GM12878 (cell line): Measurements from ENCODE around the gene ANAPC16. TPM values are rescaled to one million over a fixed set of nuclear protein-coding genes. Genes with fewer than 3 reads are reported as not detected.

Source experiments
- ATAC-seq: fragments of 200-7000 bp; cut with Tn5 transposase; 3 replicates; pipeline ENCODE4 v1.9.1; 2020; ENCODE audit warnings: mild to moderate bottlenecking, moderate library complexity
- BruUV-seq: library from RNA; stranded (reverse); fragments of 400-500 nt; replicated peaks from 2 replicates; lab custom pipeline; 2021; lab: Mats Ljungman, UMichigan
- CTCF ChIA-PET: fragments of 300-600 bp; sonication (Branson Sonifier 250); formaldehyde crosslinking; extraction: SDS; loops from one replicate; lab custom pipeline; 2021; ENCODE audit warnings: inconsistent platforms; lab: Yijun Ruan, JAX
- POLR2A ChIA-PET: fragments of 350-600 bp; formaldehyde crosslinking; extraction: SDS; loops from one replicate; lab custom pipeline; 2021; ENCODE audit warnings: inconsistent platforms; lab: Charles Lee
- RAD21 ChIA-PET: fragments of 300-600 bp; sonication (Branson Sonifier 250); formaldehyde crosslinking; loops from one replicate; lab custom pipeline; 2023; ENCODE audit warnings: antibody characterized with exemption; ENCODE audit not compliant: unreplicated experiment; lab: Charles Lee
- SMC1A ChIA-PET: fragments of 300-600 bp; sonication (Branson Sonifier 250); formaldehyde crosslinking; loops from one replicate; lab custom pipeline; 2023; ENCODE audit not compliant: unreplicated experiment, uncharacterized antibody; lab: Charles Lee
- DNase-seq: peaks from one replicate; pipeline ENCODE4 v3.0.0-alpha.2; 2011; ENCODE audit warnings: low read depth, low spot score
- FAIRE-seq: peaks from 3 replicates; lab custom pipeline; 2011; peaks lifted over from hg19 to GRCh38; lab: Jason Lieb, UNC
- H2AFZ ChIP-seq: 2 replicates; pipeline ENCODE4 v1.6.0; 2011; ENCODE audit warnings: low read depth, low read length, control low read depth; ENCODE audit not compliant: control insufficient read depth
- H3K27ac ChIP-seq: 2 replicates; pipeline ENCODE4 v1.5.1; 2011; ENCODE audit warnings: control low read depth; ENCODE audit not compliant: control insufficient read depth, insufficient read depth
- H3K27me3 ChIP-seq, 2 experiments: replicated peaks in 1 of 2; 2 replicates each; pipeline versions ENCODE4 v1.6.0 to v1.6.1; 2011; ENCODE audit warnings: low read length in 1 of 2; ENCODE audit not compliant: control insufficient read depth in 2 of 2, insufficient read depth in 2 of 2
- H3K36me3 ChIP-seq, 2 experiments: 2 replicates each; pipeline ENCODE4 v1.5.1; 2011; ENCODE audit warnings: low read length in 1 of 2; ENCODE audit not compliant: control insufficient read depth in 2 of 2, insufficient read depth in 2 of 2
- H3K4me1 ChIP-seq: 2 replicates; pipeline ENCODE4 v1.6.1; 2011; ENCODE audit warnings: mild to moderate bottlenecking, low read length, moderate library complexity, mixed read lengths; ENCODE audit not compliant: control insufficient read depth, insufficient read depth
- H3K4me2 ChIP-seq: 2 replicates; pipeline ENCODE4 v1.6.0; 2011; ENCODE audit warnings: control low read depth; ENCODE audit not compliant: control insufficient read depth, insufficient read depth
- H3K4me3 ChIP-seq: fragments of 200-600 bp; sonication (generic); 2 replicates; pipeline ENCODE4 v1.5.1; 2016
- H3K79me2 ChIP-seq: 2 replicates; pipeline ENCODE4 v1.6.0; 2011; ENCODE audit warnings: low read length; ENCODE audit not compliant: control insufficient read depth, insufficient read depth
- H3K9ac ChIP-seq: 2 replicates; pipeline ENCODE4 v1.8.0; 2011; ENCODE audit warnings: low read length, control low read depth, mixed read lengths; ENCODE audit not compliant: control insufficient read depth, insufficient read depth
- H3K9me3 ChIP-seq: replicated peaks from 3 replicates; pipeline ENCODE4 v1.5.1; 2011; ENCODE audit warnings: mild to moderate bottlenecking, low read length; ENCODE audit not compliant: control insufficient read depth, insufficient read depth
- H4K20me1 ChIP-seq: 2 replicates; pipeline ENCODE4 v1.6.0; 2011; ENCODE audit not compliant: control insufficient read depth, insufficient read depth
- BRCA1 ChIP-seq: IDR thresholded peaks from 2 replicates; pipeline ENCODE4 v1.6.1; 2011; ENCODE audit warnings: low read depth, low read length, improper control_type of control experiment
- CBX3 ChIP-seq: fragments of 200-600 bp; sonication (generic); IDR thresholded peaks from 2 replicates; pipeline ENCODE4 v1.6.1; 2016; ENCODE audit warnings: low read depth, borderline replicate concordance
- EED ChIP-seq: sonication (generic); IDR thresholded peaks from 2 replicates; pipeline ENCODE4 v1.6.1; 2016; ENCODE audit warnings: antibody characterized with exemption, low read depth
- ELK1 ChIP-seq: IDR thresholded peaks from 2 replicates; pipeline ENCODE4 v1.6.1; 2012; ENCODE audit warnings: low read depth, low read length, improper control_type of control experiment
- HDGF ChIP-seq: fragments of 450-650 bp; IDR thresholded peaks from 2 replicates; pipeline ENCODE4 v1.6.1; 2016; ENCODE audit warnings: antibody characterized with exemption
- IKZF2 ChIP-seq, 2 experiments: fragments of 450-650 bp; IDR thresholded peaks; 2 replicates each; pipeline ENCODE4 v1.6.1; 2017; ENCODE audit warnings: mild to moderate bottlenecking in 2 of 2, moderate library complexity in 2 of 2
- KDM1A ChIP-seq: fragments of 200-600 bp; sonication (generic); IDR thresholded peaks from 2 replicates; pipeline ENCODE4 v1.6.1; 2016; ENCODE audit warnings: borderline replicate concordance
- NFYB ChIP-seq: IDR thresholded peaks from 2 replicates; pipeline ENCODE4 v1.6.1; 2011; ENCODE audit warnings: low read depth, mild to moderate bottlenecking, low read length, improper control_type of control experiment, moderate library complexity; ENCODE audit not compliant: insufficient read depth
- NR2F1 ChIP-seq: fragments of 450-650 bp; conservative IDR thresholded peaks from 2 replicates; pipeline ENCODE4 v1.6.1; 2017; ENCODE audit warnings: mild to moderate bottlenecking
- PKNOX1 ChIP-seq: fragments of 450-650 bp; IDR thresholded peaks from 2 replicates; pipeline ENCODE4 v1.6.1; 2016; ENCODE audit warnings: mild to moderate bottlenecking
- PML ChIP-seq: IDR thresholded peaks from 2 replicates; pipeline ENCODE4 v1.6.1; 2012; ENCODE audit warnings: low read length, inconsistent platforms
- POLR2AphosphoS5 ChIP-seq: IDR thresholded peaks from 2 replicates; pipeline ENCODE4 v1.6.1; 2011; ENCODE audit warnings: mild to moderate bottlenecking, low read length, inconsistent platforms
- RAD51 ChIP-seq: fragments of 450-650 bp; IDR thresholded peaks from 2 replicates; pipeline ENCODE4 v1.6.1; 2016; ENCODE audit warnings: moderate library complexity, mild to moderate bottlenecking, inconsistent platforms
- RBBP5 ChIP-seq: fragments of 200-600 bp; sonication (generic); conservative IDR thresholded peaks from 2 replicates; pipeline ENCODE4 v1.6.1; 2016
- SMARCA5 ChIP-seq: fragments of 450-650 bp; IDR thresholded peaks from 2 replicates; pipeline ENCODE4 v1.6.1; 2017; ENCODE audit warnings: mild to moderate bottlenecking
- SMC3 ChIP-seq: IDR thresholded peaks from 2 replicates; pipeline ENCODE4 v1.6.1; 2011; ENCODE audit warnings: low read length, improper control_type of control experiment, borderline replicate concordance
- SRF ChIP-seq, 2 experiments: IDR thresholded peaks; 2 replicates each; pipeline ENCODE4 v1.6.1; 2011; ENCODE audit warnings: low read depth in 2 of 2, low read length in 2 of 2, mild to moderate bottlenecking in 1 of 2, moderate library complexity in 1 of 2
- SUZ12 ChIP-seq: fragments of 200-600 bp; sonication (generic); IDR thresholded peaks from one replicate; pipeline ENCODE4 v1.6.1; 2018; ENCODE audit warnings: antibody characterized with exemption, mild to moderate bottlenecking; ENCODE audit not compliant: unreplicated experiment
- WRNIP1 ChIP-seq: IDR thresholded peaks from 2 replicates; pipeline ENCODE4 v1.6.1; 2011; ENCODE audit warnings: low read depth, low read length, improper control_type of control experiment, borderline replicate concordance
- ZNF622 ChIP-seq: fragments of 450-650 bp; IDR thresholded peaks from 2 replicates; pipeline ENCODE4 v1.6.1; 2017; ENCODE audit warnings: mild to moderate bottlenecking, inconsistent platforms
- WGBS: methylation state at CpG from one replicate; pipeline ENCODE4 v1.1.6; 2016; ENCODE audit warnings: low lambda C conversion rate; ENCODE audit not compliant: insufficient replicate concordance, insufficient coverage; ENCODE audit errors: missing lambda C conversion rate; 5-methylcytosine and 5-hydroxymethylcytosine counted together
- in situ Hi-C: fragments of 300-500 bp; cut with MboI; formaldehyde crosslinking; loops from 9 replicates; pipeline ENCODE4 v1.14.3; 2018; ENCODE audit warnings: mixed read lengths
- intact Hi-C: fragments of 100-400 bp; cut with micrococcal nuclease; formaldehyde crosslinking; loops from one replicate; pipeline ENCODE4 v1.14.2; 2022; ENCODE audit not compliant: unreplicated experiment
- polyA plus RNA-seq, 11 experiments: library from polyadenylated mRNA; depleted of rRNA in 4 of 11; unstranded in 6 of 11; stranded (reverse) in 5 of 11; fragments of >200 nt; fragmentation: Nextera tagmentation in 4 of 11; fragmentation: Illumina TruSeq in 1 of 11; extraction: Ambion mirVana in 4 of 11; extraction: Trizol in 1 of 11; gene quantifications; 1 replicate in 1 of 11; 2 replicates in 10 of 11; pipeline versions ENCODE4 v1.2.1 to v1.2.3, GENCODE V29; 2011 to 2016; ENCODE audit warnings: inconsistent platforms in 2 of 11, missing spikeins in 2 of 11, low read depth in 1 of 11
- total RNA-seq, 4 experiments: library from RNA; depleted of rRNA in 3 of 4; stranded (reverse); fragments of >200 nt in 3 of 4; fragmentation: Illumina TruSeq in 1 of 4; extraction: Trizol in 1 of 4; gene quantifications; 2 replicates each; pipeline versions ENCODE4 v1.2.1 to v1.2.3, GENCODE V29; 2013 to 2021

ANAPC16 gene
- total and polyA plus RNA-seq, 10 of the 15 experiments (the other 5 are each of a cell fraction or from before 2014, with no cell fraction given): 66.9 to 208 (median 134) TPM

DNA sequence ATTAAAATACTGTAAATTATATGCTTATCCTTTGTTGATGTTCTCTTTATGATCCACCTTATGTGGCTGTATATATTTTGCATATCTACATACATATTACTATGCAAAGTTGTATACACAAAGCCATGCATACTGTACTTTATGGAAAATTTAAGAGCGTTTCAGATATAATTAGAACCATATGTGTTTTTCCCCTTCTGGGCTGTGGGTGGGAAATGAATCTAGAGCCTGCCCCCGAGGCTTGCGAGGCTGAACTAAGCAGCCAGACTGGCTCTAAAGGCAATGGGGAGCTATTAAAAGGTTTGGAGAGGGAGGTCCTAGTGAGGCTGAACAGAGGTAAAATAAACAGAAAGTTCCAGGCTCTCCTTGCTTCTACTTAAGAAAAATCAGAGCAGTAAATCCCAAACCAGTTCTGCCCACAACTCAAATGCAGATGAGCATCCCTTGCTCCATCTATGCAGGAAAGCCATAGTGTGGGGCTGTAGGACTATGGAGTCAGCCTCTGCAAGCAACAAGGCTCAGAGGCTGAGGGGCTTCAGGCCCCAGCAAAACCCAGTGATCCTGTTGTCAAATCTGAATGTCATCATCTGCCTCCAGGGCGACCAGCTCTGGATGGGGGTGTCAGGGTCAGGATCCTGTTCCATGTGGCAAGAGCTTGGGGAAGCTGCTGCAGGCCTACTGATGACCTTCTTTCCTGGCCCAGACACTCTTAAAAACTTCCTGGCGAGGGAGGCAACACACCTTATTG is 43.9 kb downstream of the ANAPC16 start:
- peak overlapping the region; percentile 71 for H3K9ac ChIP-seq
- WGBS: 4% methylated on average over 5 of the region's 5 CpGs
- peak overlapping the region; percentile 68; the same call in 1 of the 2 replicates for H3K4me3 ChIP-seq
- FAIRE-seq (peak; percentile 49), DNase-seq (no peak), ATAC-seq (peak; percentile 26)
- no peaks in the 10 kb centered on the region for H3K27me3 ChIP-seq
- POLR2A ChIA-PET: interaction anchor here (0.6 to 11.6 kb wide), 18 partner anchors 12 to 127 kb away, joined by 3 to 267 read pairs (median 6); partner anchors contain the start of genes ANAPC16, ASCC1 and DDIT4
- no peaks in the 10 kb centered on the region for H4K20me1 ChIP-seq
- H3K4me2 ChIP-seq: peak overlapping the region; percentile 75
- intact Hi-C loops: loop anchor here (2.0 to 5.0 kb wide), 2 partner anchors 42 to 61 kb away; partner anchors contain the start of genes ANAPC16 and ASCC1
- no peaks in the 10 kb centered on the region for H3K9me3 ChIP-seq
- RAD21 ChIA-PET: interaction anchor here (0.6 to 13.0 kb wide), 15 partner anchors 13 to 424 kb away, joined by 3 to 200 read pairs (median 18); partner anchors contain the start of genes ANAPC16, ASCC1 and DDIT4
- SMC1A ChIA-PET: interaction anchor here (0.8 to 21.0 kb wide), 20 partner anchors 9 to 134 kb away, joined by 3 to 275 read pairs (median 7); partner anchors contain the start of genes ANAPC16, ASCC1 and DDIT4
- in situ Hi-C loops: no loop called here
- H2AFZ ChIP-seq: no peak overlapping the region
- H3K79me2 ChIP-seq: peaks cover 2% of the 10 kb centered on the region
- H3K27ac ChIP-seq: peak overlapping the region; percentile 95
- CTCF ChIA-PET: interaction anchor here (0.5 to 7.6 kb wide), 22 partner anchors 9 to 1514 kb away, joined by 3 to 59 read pairs (median 4); partner anchors contain the start of genes ANAPC16, ASCC1 and DDIT4
- BruUV-seq: no TSS peak
- peaks cover 78% of the 10 kb centered on the region for H3K4me1 ChIP-seq
- no peaks in the 10 kb centered on the region for H3K36me3 ChIP-seq
- TF ChIP-seq NR2F1: peak; percentile 32; the same call in 1 of the 2 replicates
- no peak for TF ChIP-seq BRCA1
- no peak for TF ChIP-seq PML
- TF ChIP-seq WRNIP1: no peak
- TF ChIP-seq RBBP5: no peak
- TF ChIP-seq POLR2AphosphoS5: 0 out of 2 replicates have a peak, but pooled peaks have one; percentile 12
- TF ChIP-seq NFYB: no peak
- peak; percentile 62 for TF ChIP-seq EED
- TF ChIP-seq KDM1A: no peak
- TF ChIP-seq ELK1: no peak
- TF ChIP-seq SUZ12: no peak
- peak; percentile 54 to 67; a peak in 2 of 4 replicates for TF ChIP-seq IKZF2 (IDR thresholded peaks at IDR 0.05)
- TF ChIP-seq SMARCA5: 0 out of 2 replicates have a peak, but pooled peaks have one; percentile 15
- TF ChIP-seq HDGF: no peak
- no peak for TF ChIP-seq PKNOX1
- no peak for TF ChIP-seq ZNF622
- no peak for TF ChIP-seq SRF (IDR thresholded peaks at IDR 0.05; ENCODE audit: low read depth in 2 of 2, low read length in 2 of 2)
- no peak for TF ChIP-seq CBX3
- TF ChIP-seq SMC3: no peak
- no peak for TF ChIP-seq RAD51
